Stimulated activated CD8-positive, alpha-beta memory T cell treated with anti-CD3 and anti-CD28 coated beads, Interleukin-4, amount 100 ng/mL, for 48 hours (primary cell): Measurements from ENCODE around the gene TAB3.

Experiments used
- DNase-seq: peaks from one replicate; pipeline ENCODE4 v3.0.0-alpha.2; 2020

TAB3 gene

GRCh38 chrX:30885136-30885535 is 3.9 kb downstream of the TAB3 start:
- no peak for DNase-seq

- no peak for DNase-seq
Observed at GRCh38 chrX:30883138-30883537, 5.9 kb downstream of the TAB3 start.

- no peak for DNase-seq
Observed at GRCh38 chrX:30881797-30882196, 7.3 kb downstream of the TAB3 start.

GRCh38 chrX:30881390-30881789 is 7.7 kb downstream of the TAB3 start:
- no peak for DNase-seq

GRCh38 chrX:30880058-30880457 is 9.0 kb downstream of the TAB3 start:
- DNase-seq = no peak

DNA sequence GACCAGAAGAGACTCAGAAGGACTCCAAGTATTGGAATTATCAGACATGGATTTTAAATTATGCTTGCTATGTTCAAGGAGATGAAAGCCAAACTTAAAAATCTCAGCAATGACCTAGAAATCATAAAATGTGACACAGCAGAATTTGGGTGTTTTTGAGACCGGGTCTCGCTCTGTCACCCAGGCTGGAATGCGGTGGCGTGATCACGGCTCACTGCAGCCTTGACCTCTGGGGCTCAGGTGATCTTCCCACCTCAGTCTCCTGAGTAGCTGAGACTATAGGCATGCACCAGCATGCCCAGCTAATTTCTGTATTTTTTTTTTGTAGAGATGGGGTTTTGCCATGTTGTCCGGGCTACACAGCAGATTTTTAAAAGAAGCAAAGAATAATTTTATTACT is 12.7 kb downstream of the TAB3 start:
- no peak for DNase-seq

GRCh38 chrX:30875957-30876356 is 13.1 kb downstream of the TAB3 start:
- peak; percentile 30 for DNase-seq

GRCh38 chrX:30874851-30875250 is 14.2 kb downstream of the TAB3 start:
- DNase-seq = no peak

DNA sequence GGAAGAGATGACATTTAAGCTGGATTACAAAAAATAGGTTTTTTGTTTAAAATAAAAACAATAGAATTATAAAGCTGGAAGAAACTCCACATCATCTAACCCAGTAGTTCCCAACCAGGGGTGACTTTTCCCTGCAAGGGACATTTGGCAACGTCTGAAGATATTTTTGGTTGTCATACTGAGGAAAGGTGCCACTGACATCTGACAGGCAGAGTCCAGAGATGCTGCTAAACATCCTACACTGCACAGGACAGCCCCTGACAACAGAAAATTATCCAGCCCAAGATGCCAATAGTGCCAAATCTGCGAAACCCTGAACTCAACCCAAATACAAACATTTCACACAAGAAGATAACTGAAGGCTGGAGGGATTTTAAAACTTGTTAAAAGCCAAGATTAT is 18.5 kb downstream of the TAB3 start:
- no peak for DNase-seq

- DNase-seq = no peak
Observed at GRCh38 chrX:30865612-30866011, 23.4 kb downstream of the TAB3 start.

DNA sequence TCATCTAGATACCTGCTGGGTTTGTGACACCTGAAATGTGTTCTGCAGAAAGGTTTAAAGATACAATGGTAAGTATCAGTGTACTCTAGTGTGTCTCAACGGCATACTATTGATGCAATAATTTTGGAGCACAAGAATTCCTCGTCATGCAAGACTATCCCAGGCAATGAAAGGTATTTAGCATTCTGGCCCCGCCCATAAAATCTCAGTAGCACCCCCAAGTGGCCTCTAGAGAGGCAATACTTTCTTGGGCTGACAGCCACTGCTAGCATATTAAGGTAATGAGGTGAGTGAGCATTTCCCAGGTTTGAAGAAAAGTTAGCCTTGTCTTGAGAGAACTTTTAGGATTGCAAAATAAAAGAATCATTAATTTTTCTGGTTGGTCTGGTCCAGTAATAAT is 24.0 kb downstream of the TAB3 start:
- peak; percentile 24 for DNase-seq

DNA sequence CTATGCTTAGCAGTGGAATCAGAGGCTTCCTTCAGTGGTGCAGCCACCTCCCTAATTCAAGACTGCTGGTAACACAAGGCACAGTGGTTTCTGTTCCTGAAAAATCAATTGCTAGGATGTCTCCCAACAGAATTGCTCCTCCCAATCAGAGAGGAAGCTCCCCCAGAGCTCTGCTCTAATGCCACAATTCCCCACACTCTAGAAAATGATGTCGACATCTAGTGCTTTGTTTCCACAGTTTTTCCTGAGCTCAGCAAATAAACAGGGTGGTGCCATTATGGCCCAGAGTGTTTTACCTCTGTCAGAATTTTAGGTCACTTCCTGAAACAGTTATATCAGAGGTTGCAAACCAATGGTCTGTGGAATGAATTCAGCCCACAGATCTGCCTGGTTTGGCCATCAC is 24.7 kb downstream of the TAB3 start:
- no peak for DNase-seq

DNA sequence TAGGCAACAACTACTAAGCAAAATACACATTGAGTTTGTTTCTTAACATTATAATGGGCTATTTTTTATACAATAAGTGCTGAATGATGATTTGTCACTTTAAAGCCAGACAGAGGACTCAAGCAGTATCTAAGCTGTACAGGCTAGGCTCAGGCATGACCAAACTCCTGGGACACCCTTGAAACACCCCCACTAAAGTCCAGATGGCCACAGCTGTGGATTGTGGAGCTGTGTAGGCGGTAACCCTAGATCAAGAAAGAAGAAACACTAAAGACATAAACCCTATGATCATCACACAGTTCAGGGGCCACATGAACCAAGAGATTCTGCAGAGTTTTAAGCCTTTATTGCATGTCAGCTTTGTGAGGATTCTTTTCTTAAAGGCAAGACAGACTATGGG is 25.1 kb downstream of the TAB3 start:
- no peak for DNase-seq

GRCh38 chrX:30858098-30858497 is 31.0 kb downstream of the TAB3 start:
- DNase-seq = no peak

DNA sequence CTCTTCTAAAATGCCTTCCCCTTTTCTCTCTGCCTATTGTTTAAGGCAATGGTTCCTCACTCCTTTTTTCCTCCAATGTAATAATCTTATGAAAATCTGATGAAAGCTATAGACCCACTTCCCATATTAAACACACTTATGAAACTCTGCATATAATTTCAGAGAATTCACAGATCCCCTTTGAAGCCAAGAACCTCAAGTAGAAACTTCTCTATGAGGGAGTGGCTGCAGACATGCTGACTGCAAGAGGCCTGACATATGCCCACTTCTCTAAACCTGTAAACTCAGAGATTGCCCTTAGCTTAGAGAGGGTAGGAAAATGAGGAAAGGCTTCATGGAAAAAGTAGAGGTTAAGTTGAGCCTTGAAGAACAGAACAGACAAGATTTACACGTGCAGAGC is 37.6 kb downstream of the TAB3 start:
- no peak for DNase-seq

DNA sequence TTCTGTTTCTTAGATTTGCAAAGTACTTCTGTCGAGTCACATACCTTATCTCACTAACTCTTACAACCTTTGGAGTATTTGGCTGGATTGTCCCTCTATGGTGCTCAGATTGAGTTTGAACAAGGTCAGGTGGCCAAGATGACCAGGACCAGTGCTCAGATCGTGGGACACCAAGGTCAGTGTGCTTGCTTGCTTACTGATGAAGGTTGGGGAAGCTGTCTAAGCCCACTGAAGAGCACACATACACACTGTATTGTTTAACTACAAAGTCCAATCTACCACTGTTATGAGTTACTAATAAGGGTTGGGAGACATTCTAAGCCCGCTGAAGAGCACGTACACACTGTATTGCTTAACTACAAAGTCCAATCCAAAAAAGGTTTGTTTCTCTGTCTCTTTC is 53.7 kb downstream of the TAB3 start:
- DNase-seq = no peak

DNA sequence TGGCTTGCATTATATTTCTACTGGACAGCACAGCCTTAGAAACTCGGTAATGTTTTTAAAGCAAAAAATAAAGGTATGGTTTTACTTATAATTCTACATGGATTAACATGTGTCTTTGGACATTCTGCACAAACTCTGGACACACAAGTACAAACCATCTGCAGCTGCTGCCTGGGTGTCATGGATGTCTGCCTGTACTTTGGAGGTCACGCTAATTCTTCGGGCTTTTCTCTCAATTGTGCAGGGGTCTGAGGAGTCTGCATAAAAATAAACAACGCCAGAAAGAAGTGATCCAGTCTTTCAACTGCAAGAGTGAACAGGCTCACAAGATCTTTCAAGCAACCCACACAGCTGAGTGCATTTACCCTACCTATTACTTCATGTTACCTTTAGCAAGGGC is 55.2 kb downstream of the TAB3 start:
- no peak for DNase-seq

DNA sequence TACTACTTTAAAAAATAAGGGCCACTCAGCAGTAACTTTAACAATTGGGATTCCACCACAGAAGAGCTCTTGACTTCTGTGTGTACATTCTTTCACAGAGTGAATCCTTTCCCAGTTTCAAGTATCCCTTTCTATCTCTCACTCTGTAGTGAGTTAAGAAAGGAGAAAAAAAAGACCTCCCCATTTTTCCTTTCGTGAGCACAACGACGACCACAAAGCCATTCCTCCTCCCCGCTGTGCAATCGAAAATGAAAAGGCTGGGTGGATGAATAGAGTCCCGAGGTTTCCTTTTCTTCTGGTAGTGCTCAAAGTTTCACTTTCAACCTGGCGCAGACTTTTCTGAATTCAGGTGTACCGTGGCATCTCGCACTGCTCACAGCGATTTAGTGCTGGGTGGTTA is 58.0 kb downstream of the TAB3 start:
- DNase-seq = peak; percentile 36

GRCh38 chrX:30830326-30830943 is 58.6 kb downstream of the TAB3 start:
- DNase-seq = no peak

DNA sequence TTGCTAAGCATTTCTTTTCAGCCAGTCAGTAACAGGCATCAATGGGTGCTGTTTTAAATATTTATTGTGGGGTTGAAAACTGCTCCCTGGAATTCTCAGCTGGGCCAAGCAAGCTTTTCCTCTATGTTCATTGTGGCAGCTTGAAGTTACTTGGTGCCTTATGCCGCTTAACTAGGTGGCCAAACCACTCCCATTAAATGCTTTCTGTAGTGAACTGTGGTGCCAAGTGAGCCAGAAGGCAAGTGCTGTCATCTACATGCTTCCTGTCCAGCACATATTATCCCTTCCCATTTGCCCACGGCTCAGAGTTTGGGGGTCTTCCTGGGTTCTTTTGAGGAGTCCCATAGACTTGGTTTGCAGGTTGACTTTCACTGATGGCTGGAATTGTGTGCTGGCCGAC is 64.8 kb downstream of the TAB3 start:
- no peak for DNase-seq

DNA sequence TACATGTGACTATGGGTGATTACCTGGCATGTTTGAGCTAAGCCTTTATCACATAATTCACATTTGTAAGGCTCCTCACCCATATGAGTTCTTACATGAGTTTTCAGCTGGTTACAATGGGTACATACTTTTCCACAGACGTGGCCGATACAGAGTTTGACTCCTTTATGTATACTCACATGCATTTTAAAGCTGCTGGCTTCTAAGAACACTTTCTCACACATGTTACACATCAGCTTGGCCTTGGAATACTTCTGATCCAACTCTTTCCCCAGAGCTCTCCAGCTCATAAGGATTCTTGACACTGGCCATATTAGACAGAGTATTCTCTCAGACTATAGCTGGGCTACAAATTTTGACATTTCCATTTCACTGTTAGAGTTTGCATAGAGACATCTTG is 66.3 kb downstream of the TAB3 start:
- no peak for DNase-seq

GRCh38 chrX:30822068-30822681 is 66.9 kb downstream of the TAB3 start:
- DNase-seq = no peak

DNA sequence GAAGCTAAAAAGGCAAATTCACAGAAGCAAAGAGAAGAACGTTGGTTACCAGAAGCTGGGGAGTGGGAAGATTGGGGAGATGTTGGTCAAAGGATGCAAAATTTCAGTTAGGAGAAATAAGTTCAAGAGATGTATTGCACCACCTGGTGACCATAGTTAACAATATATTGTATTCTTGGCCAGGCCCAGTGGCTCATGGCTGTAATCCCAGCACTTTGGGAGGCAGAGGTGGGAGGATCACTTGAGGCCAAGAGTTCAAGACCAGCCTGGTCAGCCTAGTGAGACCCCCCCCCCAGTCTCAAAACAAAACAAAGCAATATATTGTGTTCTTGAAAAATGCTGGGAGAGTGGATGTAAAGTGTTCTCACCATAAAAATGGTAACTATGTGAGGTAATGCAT is 67.9 kb downstream of the TAB3 start:
- no peak for DNase-seq

GRCh38 chrX:30819080-30819479 is 70.0 kb downstream of the TAB3 start:
- DNase-seq = no peak

DNA sequence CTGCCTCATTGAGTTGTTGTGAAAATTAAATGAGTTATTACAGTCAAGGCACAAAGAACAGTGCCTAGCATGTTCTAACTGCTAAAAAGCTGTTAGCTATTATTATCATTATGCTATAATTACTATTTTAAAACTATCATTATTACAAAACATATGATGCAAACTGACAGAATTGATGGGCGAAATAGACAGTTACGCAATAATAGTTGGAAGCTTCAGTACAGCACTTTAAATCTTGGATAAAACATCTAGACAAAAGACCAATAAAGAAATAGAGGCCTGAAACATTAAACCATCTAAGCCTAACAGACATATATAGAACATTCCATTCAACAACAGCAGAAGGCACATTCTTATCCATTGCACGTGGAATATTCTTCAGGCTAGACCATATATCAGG is 73.0 kb downstream of the TAB3 start:
- no peak for DNase-seq
